PFSK-1 (cell line): ENCODE measurements around the gene FBLN5.

Experiments
- FOXP2 ChIP-seq: optimal IDR thresholded peaks from 2 replicates; pipeline ENCODE3; 2011; ENCODE audit warnings: borderline replicate concordance, control low read depth, inconsistent platforms; ENCODE audit not compliant: insufficient read depth; ENCODE audit errors: extremely low read length, extremely low read depth
- POLR2AphosphoS5 ChIP-seq: IDR thresholded peaks from 2 replicates; pipeline ENCODE4 v1.6.1; 2012; ENCODE audit warnings: low read depth, mild to moderate bottlenecking, control low read depth, low read length, moderate library complexity
- SIN3A ChIP-seq: IDR thresholded peaks from 2 replicates; pipeline ENCODE4 v1.6.1; 2012; ENCODE audit warnings: mild to moderate bottlenecking, low read length, moderate library complexity, borderline replicate concordance; ENCODE audit not compliant: insufficient read depth

DNA sequence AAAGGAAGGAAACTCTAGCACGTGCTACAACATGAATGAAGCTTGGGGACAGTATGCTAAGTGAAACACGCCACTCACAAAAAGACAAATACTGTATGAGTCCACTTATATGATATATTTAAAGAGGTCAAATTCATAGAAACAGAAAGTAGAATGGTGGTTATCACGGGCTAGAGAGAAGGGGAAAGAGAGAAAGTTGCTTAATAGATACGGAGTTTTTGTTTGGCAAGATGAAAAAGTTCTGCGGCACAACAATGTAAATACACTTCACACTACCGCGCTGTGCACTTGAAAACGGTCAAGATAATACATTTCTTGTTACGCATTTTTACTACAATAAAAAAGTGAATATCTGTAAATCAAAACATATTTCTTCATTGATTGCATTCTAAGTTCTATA lies 37.3 kb downstream of the FBLN5 start:
- no peak for TF ChIP-seq FOXP2
- no peak for TF ChIP-seq POLR2AphosphoS5
- TF ChIP-seq SIN3A: no peak
